NCI-H2107 treated with DMSO at 0.1 percent for 48 hours (cell line): ENCODE results near the gene G3BP1.
A peak's percentile ranks its signal among the peaks of the same experiment; 100 is the strongest.
"Not testable (repeated sequence)": the region's sequence is repeated elsewhere in the genome, so short reads cannot be mapped to it uniquely, and the experiment has no call there.

ENCODE experiments used
- DNase-seq: peaks from one replicate; lab custom pipeline; 2025; ENCODE audit not compliant: unreplicated experiment; lab: John Stamatoyannopoulos, UW

Gene G3BP1

GRCh38 chr5:151793358-151793757, 21.6 kb downstream of the G3BP1 start:
- no peak for DNase-seq

GRCh38 chr5:151795426-151795825, 23.7 kb downstream of the G3BP1 start:
- DNase-seq, result no peak

GRCh38 chr5:151798674-151799073, 26.9 kb downstream of the G3BP1 start:
- no peak for DNase-seq

- DNase-seq, result no peak
Measured at GRCh38 chr5:151799407-151799806, 27.7 kb downstream of the G3BP1 start.

GRCh38 chr5:151800532-151800931, 28.8 kb downstream of the G3BP1 start:
- DNase-seq, result no peak

GRCh38 chr5:151805414-151806223, 33.9 kb downstream of the G3BP1 start:
- DNase-seq, result no peak

GRCh38 chr5:151808451-151809169, 36.9 kb downstream of the G3BP1 start:
- no peak for DNase-seq

GRCh38 chr5:151810449-151810848, 38.7 kb downstream of the G3BP1 start:
- DNase-seq, result no peak

- DNase-seq, result no peak
Measured at GRCh38 chr5:151810897-151811296, 39.1 kb downstream of the G3BP1 start.

GRCh38 chr5:151811593-151812321, 40.0 kb downstream of the G3BP1 start:
- no peak for DNase-seq

- DNase-seq, result no peak
Measured at GRCh38 chr5:151812757-151813309, 41.1 kb downstream of the G3BP1 start.

GRCh38 chr5:151815051-151815450, 43.3 kb downstream of the G3BP1 start:
- DNase-seq, result no peak

- DNase-seq, result no peak
Measured at GRCh38 chr5:151819830-151820229, 48.1 kb downstream of the G3BP1 start.

- DNase-seq, result no peak
Measured at GRCh38 chr5:151820271-151820670, 48.5 kb downstream of the G3BP1 start.

- DNase-seq, result no peak
Measured at GRCh38 chr5:151820903-151821302, 49.1 kb downstream of the G3BP1 start.

- DNase-seq, result no peak
Measured at GRCh38 chr5:151822141-151822540, 50.4 kb downstream of the G3BP1 start.

- peak; percentile 55 for DNase-seq
Measured at GRCh38 chr5:151825445-151825844, 53.7 kb downstream of the G3BP1 start.

GRCh38 chr5:151829370-151829769, 57.6 kb downstream of the G3BP1 start:
- DNase-seq, result no peak

GRCh38 chr5:151832843-151833242, 61.1 kb downstream of the G3BP1 start:
- DNase-seq, result not testable (repeated sequence)

GRCh38 chr5:151846765-151847164, 75.0 kb downstream of the G3BP1 start:
- DNase-seq, result no peak

- no peak for DNase-seq
Measured at GRCh38 chr5:151847871-151848270, 76.1 kb downstream of the G3BP1 start.
